Neural cell (in vitro differentiated cells): ENCODE data around the gene ATF6B. TPM values are rescaled to one million over a fixed set of nuclear protein-coding genes. Genes with fewer than 3 reads are reported as not detected.
"Not testable (repeated sequence)": the region's sequence is repeated elsewhere in the genome, so short reads cannot be mapped to it uniquely, and the experiment has no call there.

Experiments
- H2AFZ ChIP-seq: fragments of 200-600, 300-800 bp; sonication (generic), shearing (Covaris generic); 2 replicates; pipeline ENCODE4 v1.6.0; 2014; ENCODE audit warnings: low read depth, mild to moderate bottlenecking, antibody characterized with exemption, low read length, moderate library complexity
- H3F3A ChIP-seq: fragments of 200-600 bp; shearing (Covaris generic); 2 replicates; pipeline ENCODE4 v1.6.1; 2016; ENCODE audit warnings: mild to moderate bottlenecking, moderate library complexity, mixed read lengths, antibody characterized with exemption, low read length; ENCODE audit not compliant: insufficient read depth, poor library complexity, severe bottlenecking
- H3K27ac ChIP-seq: fragments of 200-600, 300-800 bp; sonication (generic), shearing (Covaris generic); 2 replicates; pipeline ENCODE4 v1.5.1; 2014; ENCODE audit warnings: mild to moderate bottlenecking, low read length, moderate library complexity
- H3K27me3 ChIP-seq: fragments of 300-800, 200-600 bp; sonication (generic), shearing (Covaris generic); 2 replicates; pipeline ENCODE4 v1.6.0; 2014; ENCODE audit warnings: mild to moderate bottlenecking, low read depth, low read length, moderate library complexity; ENCODE audit not compliant: insufficient read depth
- H3K36me3 ChIP-seq: fragments of 300-800, 200-600 bp; sonication (generic), shearing (Covaris generic); 2 replicates; pipeline ENCODE4 v1.5.1; 2014; ENCODE audit warnings: mild to moderate bottlenecking, antibody characterized with exemption, low read length, moderate library complexity; ENCODE audit not compliant: insufficient read depth
- H3K4me2 ChIP-seq: fragments of 300-800, 200-600 bp; sonication (generic), shearing (Covaris generic); 2 replicates; pipeline ENCODE4 v1.6.0; 2014; ENCODE audit warnings: mild to moderate bottlenecking, low read length
- H3K4me3 ChIP-seq: fragments of 300-800, 200-600 bp; sonication (generic), shearing (Covaris generic); 2 replicates; pipeline ENCODE4 v1.5.1; 2014; ENCODE audit warnings: mild to moderate bottlenecking, low read length, moderate library complexity
- H3K79me2 ChIP-seq: fragments of 200-600 bp; shearing (Covaris generic); replicated peaks from 2 replicates; pipeline ENCODE4 v1.6.0; 2014; ENCODE audit warnings: mild to moderate bottlenecking, low read length, moderate library complexity; ENCODE audit not compliant: insufficient read depth
- H3K9ac ChIP-seq: fragments of 300-800, 200-600 bp; sonication (generic), shearing (Covaris generic); 2 replicates; pipeline ENCODE4 v1.6.1; 2016; ENCODE audit warnings: mild to moderate bottlenecking, low read length, mixed read lengths
- H3K9me2 ChIP-seq: fragments of 200-600 bp; shearing (Covaris generic); 2 replicates; pipeline ENCODE4 v1.6.1; 2016; ENCODE audit warnings: mild to moderate bottlenecking, low read length, mixed read lengths; ENCODE audit not compliant: insufficient read depth
- H3K9me3 ChIP-seq: fragments of 200-600, 300-800 bp; sonication (generic), shearing (Covaris generic); 2 replicates; pipeline ENCODE4 v1.6.1; 2016; ENCODE audit warnings: mild to moderate bottlenecking, mixed run types, low read length, moderate library complexity, mixed read lengths
- H4K20me1 ChIP-seq: fragments of 200-600 bp; shearing (Covaris generic); 2 replicates; pipeline ENCODE4 v1.6.1; 2016; ENCODE audit warnings: mild to moderate bottlenecking, mixed run types; ENCODE audit not compliant: insufficient read depth
- EP300 ChIP-seq: fragments of 450-650 bp; conservative IDR thresholded peaks from 2 replicates; pipeline ENCODE4 v1.6.1; 2014; ENCODE audit warnings: antibody characterized with exemption, mild to moderate bottlenecking, moderate library complexity; ENCODE audit not compliant: poor library complexity, severe bottlenecking
- EZH2 ChIP-seq: fragments of 200-600, 300-800 bp; shearing (Covaris generic), sonication (generic); IDR thresholded peaks from 2 replicates; pipeline ENCODE4 v1.6.1; 2014; ENCODE audit warnings: antibody characterized with exemption, low read length, borderline replicate concordance, mild to moderate bottlenecking; ENCODE audit not compliant: insufficient read depth, poor library complexity, severe bottlenecking
- MXI1 ChIP-seq: fragments of 450-650 bp; conservative IDR thresholded peaks from 2 replicates; pipeline ENCODE4 v1.6.1; 2014; ENCODE audit warnings: antibody characterized with exemption, mild to moderate bottlenecking; ENCODE audit not compliant: poor library complexity, severe bottlenecking
- POLR2AphosphoS5 ChIP-seq: IDR thresholded peaks from 2 replicates; pipeline ENCODE4 v1.6.1; 2012
- RAD21 ChIP-seq: fragments of 450-650 bp; conservative IDR thresholded peaks from 2 replicates; pipeline ENCODE4 v1.6.1; 2014; ENCODE audit warnings: antibody characterized with exemption, mild to moderate bottlenecking, moderate library complexity
- SMC3 ChIP-seq: fragments of 450-650 bp; conservative IDR thresholded peaks from 2 replicates; pipeline ENCODE4 v1.6.1; 2014; ENCODE audit warnings: antibody characterized with exemption, mild to moderate bottlenecking, moderate library complexity; ENCODE audit not compliant: poor library complexity
- TAF1 ChIP-seq: IDR thresholded peaks from 2 replicates; pipeline ENCODE4 v1.6.1; 2012; ENCODE audit warnings: low read depth
- polyA plus RNA-seq: library from polyadenylated mRNA; depleted of rRNA; stranded (reverse); fragments of >200 nt; gene quantifications from 2 replicates; pipeline ENCODE4 v1.2.3, GENCODE V29; 2014
- TF ChIP-seq, protein P1 (sequence below): fragments of 450-650 bp; IDR thresholded peaks from 2 replicates; pipeline ENCODE4 v1.5.1; 2014; ENCODE audit warnings: antibody characterized with exemption, mild to moderate bottlenecking, moderate library complexity; ENCODE audit not compliant: poor library complexity, severe bottlenecking
- TF ChIP-seq, protein P2 (sequence below): IDR thresholded peaks from 2 replicates; pipeline ENCODE4 v1.6.1; 2012; ENCODE audit warnings: borderline replicate concordance

ATF6B gene
- polyA plus RNA-seq, 1 donor from 2014 or later = 44.3 TPM

DNA sequence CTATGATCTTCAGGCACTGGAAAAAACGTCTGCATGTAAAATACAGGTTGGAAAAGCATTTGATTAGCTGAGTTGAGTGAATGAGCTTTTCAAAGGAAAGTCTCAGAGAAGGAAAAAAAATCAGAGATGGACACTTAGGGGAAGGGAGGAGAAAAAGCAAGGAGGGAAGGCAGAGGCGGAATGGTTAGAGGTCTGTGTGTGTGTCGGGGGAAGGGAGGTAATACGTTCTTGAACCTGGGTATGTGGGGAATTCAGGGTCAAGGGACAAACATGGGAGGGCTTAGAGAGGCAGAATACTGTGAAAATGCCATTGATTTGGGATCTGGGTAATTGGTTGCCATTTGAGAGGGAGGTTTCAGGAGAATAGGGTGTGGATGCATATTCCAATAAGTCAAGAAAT, 18.6 kb upstream of the ATF6B start:
- Histone ChIP-seq H3K9me3 (no peaks in the 10 kb centered on the region), H3F3A (no peaks in the 10 kb centered on the region), H2AFZ (no peak overlapping the region), H3K36me3 (no peaks in the 10 kb centered on the region), H3K79me2 (no peaks in the 10 kb centered on the region), H3K9me2 (no peaks in the 10 kb centered on the region), H3K9ac (no peak overlapping the region), H3K27me3 (peaks cover 40% of the 10 kb centered on the region), H3K4me2 (no peak overlapping the region), H3K4me3 (no peak overlapping the region), H4K20me1 (no peaks in the 10 kb centered on the region), H3K27ac (no peak overlapping the region)
- TF ChIP-seq EZH2 = no peak
- no peak for TF ChIP-seq RAD21
- TF ChIP-seq, protein P1, sequence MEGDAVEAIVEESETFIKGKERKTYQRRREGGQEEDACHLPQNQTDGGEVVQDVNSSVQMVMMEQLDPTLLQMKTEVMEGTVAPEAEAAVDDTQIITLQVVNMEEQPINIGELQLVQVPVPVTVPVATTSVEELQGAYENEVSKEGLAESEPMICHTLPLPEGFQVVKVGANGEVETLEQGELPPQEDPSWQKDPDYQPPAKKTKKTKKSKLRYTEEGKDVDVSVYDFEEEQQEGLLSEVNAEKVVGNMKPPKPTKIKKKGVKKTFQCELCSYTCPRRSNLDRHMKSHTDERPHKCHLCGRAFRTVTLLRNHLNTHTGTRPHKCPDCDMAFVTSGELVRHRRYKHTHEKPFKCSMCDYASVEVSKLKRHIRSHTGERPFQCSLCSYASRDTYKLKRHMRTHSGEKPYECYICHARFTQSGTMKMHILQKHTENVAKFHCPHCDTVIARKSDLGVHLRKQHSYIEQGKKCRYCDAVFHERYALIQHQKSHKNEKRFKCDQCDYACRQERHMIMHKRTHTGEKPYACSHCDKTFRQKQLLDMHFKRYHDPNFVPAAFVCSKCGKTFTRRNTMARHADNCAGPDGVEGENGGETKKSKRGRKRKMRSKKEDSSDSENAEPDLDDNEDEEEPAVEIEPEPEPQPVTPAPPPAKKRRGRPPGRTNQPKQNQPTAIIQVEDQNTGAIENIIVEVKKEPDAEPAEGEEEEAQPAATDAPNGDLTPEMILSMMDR = no peak
- TF ChIP-seq EP300 = no peak
- TF ChIP-seq, protein P2, sequence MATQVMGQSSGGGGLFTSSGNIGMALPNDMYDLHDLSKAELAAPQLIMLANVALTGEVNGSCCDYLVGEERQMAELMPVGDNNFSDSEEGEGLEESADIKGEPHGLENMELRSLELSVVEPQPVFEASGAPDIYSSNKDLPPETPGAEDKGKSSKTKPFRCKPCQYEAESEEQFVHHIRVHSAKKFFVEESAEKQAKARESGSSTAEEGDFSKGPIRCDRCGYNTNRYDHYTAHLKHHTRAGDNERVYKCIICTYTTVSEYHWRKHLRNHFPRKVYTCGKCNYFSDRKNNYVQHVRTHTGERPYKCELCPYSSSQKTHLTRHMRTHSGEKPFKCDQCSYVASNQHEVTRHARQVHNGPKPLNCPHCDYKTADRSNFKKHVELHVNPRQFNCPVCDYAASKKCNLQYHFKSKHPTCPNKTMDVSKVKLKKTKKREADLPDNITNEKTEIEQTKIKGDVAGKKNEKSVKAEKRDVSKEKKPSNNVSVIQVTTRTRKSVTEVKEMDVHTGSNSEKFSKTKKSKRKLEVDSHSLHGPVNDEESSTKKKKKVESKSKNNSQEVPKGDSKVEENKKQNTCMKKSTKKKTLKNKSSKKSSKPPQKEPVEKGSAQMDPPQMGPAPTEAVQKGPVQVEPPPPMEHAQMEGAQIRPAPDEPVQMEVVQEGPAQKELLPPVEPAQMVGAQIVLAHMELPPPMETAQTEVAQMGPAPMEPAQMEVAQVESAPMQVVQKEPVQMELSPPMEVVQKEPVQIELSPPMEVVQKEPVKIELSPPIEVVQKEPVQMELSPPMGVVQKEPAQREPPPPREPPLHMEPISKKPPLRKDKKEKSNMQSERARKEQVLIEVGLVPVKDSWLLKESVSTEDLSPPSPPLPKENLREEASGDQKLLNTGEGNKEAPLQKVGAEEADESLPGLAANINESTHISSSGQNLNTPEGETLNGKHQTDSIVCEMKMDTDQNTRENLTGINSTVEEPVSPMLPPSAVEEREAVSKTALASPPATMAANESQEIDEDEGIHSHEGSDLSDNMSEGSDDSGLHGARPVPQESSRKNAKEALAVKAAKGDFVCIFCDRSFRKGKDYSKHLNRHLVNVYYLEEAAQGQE = no peak
- no peak for TF ChIP-seq SMC3
- TF ChIP-seq MXI1 = no peak
- TF ChIP-seq TAF1 = no peak
- TF ChIP-seq POLR2AphosphoS5 = no peak

DNA sequence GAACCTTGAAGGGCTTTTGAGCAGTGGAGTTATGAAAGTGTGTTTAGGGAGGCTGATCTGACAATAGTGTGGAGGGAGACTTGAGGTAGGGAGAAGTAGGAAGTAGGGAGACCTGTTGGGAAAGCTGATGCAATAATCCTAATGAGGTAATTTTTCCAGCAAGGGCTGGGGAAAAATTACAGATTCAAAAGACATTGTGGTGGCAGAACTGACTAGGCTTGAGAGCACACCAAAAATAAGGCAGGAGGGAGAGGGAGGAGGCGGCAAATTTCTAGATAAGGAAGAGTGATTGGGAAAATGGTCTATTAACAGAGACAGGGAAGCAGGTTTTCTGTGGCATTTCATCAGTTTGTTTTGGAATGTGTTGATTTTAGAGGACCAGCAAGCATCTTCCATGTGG, 18.2 kb upstream of the ATF6B start:
- no peak overlapping the region for H3K9ac ChIP-seq
- no peak overlapping the region for H3K4me2 ChIP-seq
- no peaks in the 10 kb centered on the region for H3K9me3 ChIP-seq
- H3K27me3 ChIP-seq = peaks cover 36% of the 10 kb centered on the region
- no peaks in the 10 kb centered on the region for H3F3A ChIP-seq
- H3K27ac ChIP-seq = no peak overlapping the region
- no peak overlapping the region for H3K4me3 ChIP-seq
- H4K20me1 ChIP-seq = no peaks in the 10 kb centered on the region
- H2AFZ ChIP-seq = no peak overlapping the region
- no peaks in the 10 kb centered on the region for H3K79me2 ChIP-seq
- TF ChIP-seq EZH2 (no peak), MXI1 (no peak), RAD21 (no peak), TAF1 (no peak), POLR2AphosphoS5 (no peak), EP300 (no peak), SMC3 (no peak)
- TF ChIP-seq, protein P2 = no peak
- TF ChIP-seq, protein P1 = no peak
- H3K36me3 ChIP-seq = no peaks in the 10 kb centered on the region
- no peaks in the 10 kb centered on the region for H3K9me2 ChIP-seq

DNA sequence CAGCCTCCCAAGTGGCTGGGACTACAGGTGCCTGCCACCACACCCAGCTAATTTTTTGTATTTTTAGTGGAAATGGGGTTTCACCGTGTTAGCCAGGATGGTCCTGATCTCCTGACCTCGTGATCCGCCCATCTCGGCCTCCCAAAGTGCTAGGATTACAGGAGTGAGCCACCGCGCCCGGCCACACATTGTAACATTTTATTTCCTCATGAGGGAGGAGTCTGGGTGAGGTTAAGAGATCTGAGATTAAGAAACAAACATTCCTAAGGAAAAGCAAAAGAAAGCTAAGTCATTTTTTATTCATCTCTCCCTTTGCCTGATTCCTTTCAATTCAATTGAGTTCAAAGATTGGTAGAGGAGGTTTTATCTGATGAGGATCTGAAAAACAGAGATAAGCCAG, 16.2 kb upstream of the ATF6B start:
- H3K79me2 ChIP-seq, H4K20me1 ChIP-seq, H3K9me2 ChIP-seq, H3K9me3 ChIP-seq, H3K27ac ChIP-seq, H3K36me3 ChIP-seq, H3K4me3 ChIP-seq, H3K9ac ChIP-seq, H2AFZ ChIP-seq, H3K4me2 ChIP-seq, H3F3A ChIP-seq: not testable (repeated sequence)
- peaks cover 15% of the 10 kb centered on the region for H3K27me3 ChIP-seq
